HepG2 (cell line): ENCODE results near the gene C11orf54. TPM values are rescaled to one million over a fixed set of nuclear protein-coding genes. Genes with fewer than 3 reads are reported as not detected.

Experiments used
- ATAC-seq: fragments of 200-7000 bp; cut with Tn5 transposase; 3 replicates; pipeline ENCODE4 v1.9.1; 2020; ENCODE audit warnings: mild to moderate bottlenecking, moderate library complexity
- BruUV-seq: library from RNA; stranded (reverse); fragments of 400-500 nt; replicated peaks from 2 replicates; lab custom pipeline; 2021; lab: Mats Ljungman, UMichigan
- CTCF ChIA-PET: fragments of 300-600 bp; formaldehyde crosslinking; extraction: SDS; loops from one replicate; lab custom pipeline; 2021; ENCODE audit warnings: low total read pairs, inconsistent platforms, low intra/inter-chr PET ratio; lab: Yijun Ruan, JAX
- POLR2A ChIA-PET: fragments of 350-600 bp; sonication (Branson Sonifier 250); formaldehyde crosslinking; loops from one replicate; lab custom pipeline; 2020; ENCODE audit warnings: antibody characterized with exemption, inconsistent platforms; lab: Yijun Ruan, JAX
- DNase-seq: peaks from one replicate; pipeline ENCODE4 v3.0.0-alpha.2; 2015; ENCODE audit warnings: low spot score
- FAIRE-seq: peaks from 3 replicates; lab custom pipeline; 2011; peaks lifted over from hg19 to GRCh38; lab: Jason Lieb, UNC
- H2AFZ ChIP-seq: one replicate; pipeline ENCODE4 v1.6.1; 2011; ENCODE audit warnings: low read length, inconsistent platforms
- H3K27ac ChIP-seq: fragments of 300-600 bp; 3 replicates; pipeline ENCODE4 v1.8.0; 2011; ENCODE audit warnings: mixed run types, mild to moderate bottlenecking, mixed read lengths, low read length, inconsistent platforms; ENCODE audit not compliant: insufficient read depth; ENCODE audit errors: extremely low read length
- H3K27me3 ChIP-seq, 2 experiments: fragments of 200-600 bp in 1 of 2; 2 replicates in 1 of 2; 3 replicates in 1 of 2; pipeline versions ENCODE4 v1.6.0 to v1.8.0; 2011; ENCODE audit warnings: low read length in 2 of 2, mild to moderate bottlenecking in 2 of 2, moderate library complexity in 2 of 2, inconsistent platforms in 1 of 2; ENCODE audit not compliant: insufficient read depth in 2 of 2, control insufficient read depth in 1 of 2
- H3K36me3 ChIP-seq, 2 experiments: fragments of 200-600 bp in 1 of 2; replicated peaks in 1 of 2; 2 replicates in 1 of 2; 3 replicates in 1 of 2; pipeline versions ENCODE4 v1.5.1 to v1.8.0; 2011; ENCODE audit warnings: low read length in 2 of 2, inconsistent platforms in 1 of 2; ENCODE audit not compliant: insufficient read depth in 2 of 2, control insufficient read depth in 1 of 2
- H3K4me1 ChIP-seq: 2 replicates; pipeline ENCODE4 v1.5.1; 2012; ENCODE audit warnings: low read length, inconsistent platforms; ENCODE audit not compliant: insufficient read depth
- H3K4me2 ChIP-seq: 2 replicates; pipeline ENCODE4 v1.6.0; 2011; ENCODE audit warnings: low read depth, low read length, inconsistent platforms
- H3K4me3 ChIP-seq, 3 experiments: fragments of 200-600 bp in 1 of 3; sonication (generic), shearing (Covaris generic) in 1 of 3; replicated peaks in 1 of 3; 2 replicates each; pipeline ENCODE4 v1.5.1; 2011 to 2016; ENCODE audit warnings: low read length in 3 of 3, inconsistent platforms in 2 of 3, low read depth in 2 of 3, mild to moderate bottlenecking in 2 of 3, control low read depth in 1 of 3, mixed read lengths in 1 of 3; ENCODE audit not compliant: insufficient read depth in 1 of 3
- H3K79me2 ChIP-seq: one replicate; pipeline ENCODE4 v1.6.1; 2011; ENCODE audit warnings: low read length, inconsistent platforms; ENCODE audit not compliant: insufficient read depth
- H3K9ac ChIP-seq: 2 replicates; pipeline ENCODE4 v1.6.0; 2011; ENCODE audit warnings: mild to moderate bottlenecking, low read depth, low read length, inconsistent platforms; ENCODE audit not compliant: insufficient read depth
- H3K9me3 ChIP-seq: 2 replicates; pipeline ENCODE4 v1.5.1; 2012; ENCODE audit warnings: mild to moderate bottlenecking, low read length
- H4K20me1 ChIP-seq: 2 replicates; pipeline ENCODE4 v1.6.0; 2011; ENCODE audit warnings: inconsistent platforms, mild to moderate bottlenecking, low read length, moderate library complexity; ENCODE audit not compliant: insufficient read depth
- ATF4 ChIP-seq, 2 experiments: fragments of 450-650 bp in 1 of 2; sonication (generic) in 1 of 2; formaldehyde crosslinking; IDR thresholded peaks; 2 replicates each; pipeline versions ENCODE4 v1.5.0 to v1.8.0; 2020 to 2022; ENCODE audit warnings: mild to moderate bottlenecking in 1 of 2, missing genetic modification reagents in 1 of 2
- ATRX ChIP-seq: sonication (generic); formaldehyde crosslinking; IDR thresholded peaks from 2 replicates; pipeline ENCODE4 v1.4.0; 2020; ENCODE audit warnings: missing genetic modification reagents, borderline replicate concordance
- CEBPB ChIP-seq: IDR thresholded peaks from 2 replicates; pipeline ENCODE4 v1.6.1; 2011; ENCODE audit warnings: low read depth, low read length, improper control_type of control experiment, borderline replicate concordance
- CENPX ChIP-seq: sonication (generic); formaldehyde crosslinking; IDR thresholded peaks from 2 replicates; pipeline ENCODE4 v1.9.0; 2021; ENCODE audit warnings: mild to moderate bottlenecking, missing genetic modification reagents, moderate library complexity
- DNMT3B ChIP-seq: conservative IDR thresholded peaks from 2 replicates; pipeline ENCODE4 v1.6.1; 2016; ENCODE audit warnings: missing biosample characterization, control low read depth
- FOXA3 ChIP-seq: IDR thresholded peaks from 2 replicates; pipeline ENCODE4 v1.6.1; 2016; ENCODE audit warnings: missing genetic modification reagents, missing compliant biosample characterization
- HDAC1 ChIP-seq: sonication (generic); formaldehyde crosslinking; IDR thresholded peaks from 2 replicates; pipeline ENCODE4 v1.5.1; 2020; ENCODE audit warnings: mild to moderate bottlenecking, missing genetic modification reagents
- MEF2D ChIP-seq: sonication (generic); formaldehyde crosslinking; IDR thresholded peaks from 2 replicates; pipeline ENCODE4 v1.5.1; 2020; ENCODE audit warnings: mild to moderate bottlenecking, missing genetic modification reagents
- MXD4 ChIP-seq: IDR thresholded peaks from 2 replicates; pipeline ENCODE4 v1.6.1; 2016; ENCODE audit warnings: mild to moderate bottlenecking, missing biosample characterization, missing genetic modification reagents
- POGK ChIP-seq: sonication (generic); formaldehyde crosslinking; conservative IDR thresholded peaks from 2 replicates; pipeline ENCODE4 v1.8.0; 2022; ENCODE audit warnings: mild to moderate bottlenecking, moderate library complexity, missing genetic modification reagents
- SETDB1 ChIP-seq: sonication (generic); formaldehyde crosslinking; IDR thresholded peaks from 2 replicates; pipeline ENCODE4 v1.5.1; 2020; ENCODE audit warnings: missing genetic modification reagents, mild to moderate bottlenecking, borderline replicate concordance
- SRF ChIP-seq: IDR thresholded peaks from 2 replicates; pipeline ENCODE4 v1.6.1; 2011; ENCODE audit warnings: mild to moderate bottlenecking, low read depth, low read length, moderate library complexity
- ZBTB42 ChIP-seq: sonication (generic); formaldehyde crosslinking; IDR thresholded peaks from 2 replicates; pipeline ENCODE4 v1.5.0; 2020; ENCODE audit warnings: mild to moderate bottlenecking, missing genetic modification reagents
- ZBTB44 ChIP-seq: sonication (generic); formaldehyde crosslinking; IDR thresholded peaks from 2 replicates; pipeline ENCODE4 v1.4.0; 2020; ENCODE audit warnings: missing genetic modification reagents
- ZNF431 ChIP-seq: sonication (generic); formaldehyde crosslinking; IDR thresholded peaks from 2 replicates; pipeline ENCODE4 v1.9.0; 2022; ENCODE audit warnings: missing genetic modification reagents, low read depth, mild to moderate bottlenecking, borderline replicate concordance
- ZNF724P ChIP-seq: sonication (generic); formaldehyde crosslinking; IDR thresholded peaks from 2 replicates; pipeline ENCODE4 v1.8.0; 2022; ENCODE audit warnings: missing genetic modification reagents, borderline replicate concordance
- ZSCAN12 ChIP-seq: sonication (generic); formaldehyde crosslinking; IDR thresholded peaks from 2 replicates; pipeline ENCODE4 v1.9.0; 2021; ENCODE audit warnings: mild to moderate bottlenecking, missing genetic modification reagents
- WGBS: methylation state at CpG from one replicate; pipeline ENCODE4 v1.1.6; 2017; ENCODE audit warnings: low lambda C conversion rate; 5-methylcytosine and 5-hydroxymethylcytosine counted together
- in situ Hi-C: cut with HindIII; loops from 2 replicates; pipeline ENCODE4 v1.10.0; 2017; ENCODE audit warnings: low pct_unique_long_range_greater_than_20kb; ENCODE audit not compliant: extremely low pct_ligation_motif_present
- intact Hi-C: fragments of 100-400 bp; cut with micrococcal nuclease; formaldehyde crosslinking; loops from one replicate; pipeline ENCODE4 v1.10.0; 2022; ENCODE audit not compliant: unreplicated experiment
- polyA plus RNA-seq, 8 experiments: library from polyadenylated mRNA; depleted of rRNA in 3 of 8; stranded (reverse) in 7 of 8; unstranded in 1 of 8; fragments of >200 nt; fragmentation: Illumina TruSeq in 4 of 8; extraction: Trizol in 4 of 8; gene quantifications; 2 replicates each; pipeline versions ENCODE4 v1.2.1 to v1.2.3, GENCODE V29; 2011 to 2016; ENCODE audit warnings: low read depth in 4 of 8, missing spikeins in 1 of 8, mixed read lengths in 1 of 8; ENCODE audit not compliant: insufficient read depth in 1 of 8
- total RNA-seq, 5 experiments: library from RNA; depleted of rRNA; stranded (reverse); fragments of >200 nt; fragmentation: Illumina TruSeq; extraction: Trizol; gene quantifications; 2 replicates each; pipeline ENCODE4 v1.2.3, GENCODE V29; 2016; ENCODE audit warnings: low read depth in 1 of 5
- TF ChIP-seq, protein P1 (sequence below): IDR thresholded peaks from 2 replicates; pipeline ENCODE4 v1.6.1; 2016; ENCODE audit warnings: missing compliant biosample characterization, missing genetic modification reagents, borderline replicate concordance
- TF ChIP-seq, protein P2 (sequence below): IDR thresholded peaks from 2 replicates; pipeline ENCODE4 v1.6.1; 2016; ENCODE audit warnings: mild to moderate bottlenecking, missing biosample characterization, missing genetic modification reagents

C11orf54 gene
- total and polyA plus RNA-seq, 2 of the 13 experiments (the other 11 are each of a cell fraction or from before 2014, with no cell fraction given): 42.7 to 50.1 TPM

- ATAC-seq (no peak), FAIRE-seq (no peak), DNase-seq (no peak)
- H3K9ac ChIP-seq: peak overlapping the region; percentile 100
- ChIA-PET CTCF (no interaction called here), POLR2A (interaction anchor here (1.1 to 1.9 kb wide), 3 partner anchors 8 to 13 kb away, joined by 3 to 6 read pairs (median 4); no protein-coding TSS in a partner anchor)
- H4K20me1 ChIP-seq: peaks cover 61% of the 10 kb centered on the region
- H3K4me2 ChIP-seq: peak overlapping the region; percentile 93
- peaks cover 13 to 53% of the 10 kb centered on the region in 2 experiments for H3K36me3 ChIP-seq
- in situ Hi-C loops: no loop called here
- peak overlapping the region; percentile 79 to 90 (median 85) for H3K4me3 ChIP-seq
- peaks cover 66% of the 10 kb centered on the region for H3K4me1 ChIP-seq
- H3K27me3 ChIP-seq: peaks cover 0 to 2% of the 10 kb centered on the region in 2 experiments; a peak in 2 of 5 replicates
- intact Hi-C loops: no loop called here
- 9% methylated on average over 6 of the region's 6 CpGs for WGBS
- H3K79me2 ChIP-seq: peaks cover 92% of the 10 kb centered on the region
- H3K9me3 ChIP-seq: no peaks in the 10 kb centered on the region
- no TSS peak for BruUV-seq
- no peak overlapping the region for H2AFZ ChIP-seq
- H3K27ac ChIP-seq: peak overlapping the region; percentile 26
- TF ChIP-seq ATF4 (CRISPR knock-in tag; IDR thresholded peaks at IDR 0.05) (no peak), SETDB1 (CRISPR knock-in tag) (no peak), ATRX (CRISPR knock-in tag) (no peak), ZNF724P (no peak), ZSCAN12 (CRISPR knock-in tag) (no peak), FOXA3 (CRISPR knock-in tag) (no peak), POGK (CRISPR knock-in tag) (no peak), CEBPB (no peak), DNMT3B (CRISPR knock-in tag) (no peak), ZBTB42 (no peak), ZNF431 (CRISPR knock-in tag) (no peak), MEF2D (CRISPR knock-in tag) (no peak), MXD4 (no peak), HDAC1 (CRISPR knock-in tag) (no peak), ZBTB44 (CRISPR knock-in tag) (no peak), SRF (no peak), CENPX (CRISPR knock-in tag) (no peak)
- TF ChIP-seq, protein P1, sequence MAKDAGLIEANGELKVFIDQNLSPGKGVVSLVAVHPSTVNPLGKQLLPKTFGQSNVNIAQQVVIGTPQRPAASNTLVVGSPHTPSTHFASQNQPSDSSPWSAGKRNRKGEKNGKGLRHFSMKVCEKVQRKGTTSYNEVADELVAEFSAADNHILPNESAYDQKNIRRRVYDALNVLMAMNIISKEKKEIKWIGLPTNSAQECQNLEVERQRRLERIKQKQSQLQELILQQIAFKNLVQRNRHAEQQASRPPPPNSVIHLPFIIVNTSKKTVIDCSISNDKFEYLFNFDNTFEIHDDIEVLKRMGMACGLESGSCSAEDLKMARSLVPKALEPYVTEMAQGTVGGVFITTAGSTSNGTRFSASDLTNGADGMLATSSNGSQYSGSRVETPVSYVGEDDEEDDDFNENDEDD (CRISPR knock-in tag): no peak
- TF ChIP-seq, protein P2, sequence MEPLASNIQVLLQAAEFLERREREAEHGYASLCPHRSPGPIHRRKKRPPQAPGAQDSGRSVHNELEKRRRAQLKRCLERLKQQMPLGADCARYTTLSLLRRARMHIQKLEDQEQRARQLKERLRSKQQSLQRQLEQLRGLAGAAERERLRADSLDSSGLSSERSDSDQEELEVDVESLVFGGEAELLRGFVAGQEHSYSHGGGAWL (CRISPR knock-in tag): no peak
Measured at GRCh38 chr11:93738647-93739081, 2.8 kb upstream of the C11orf54 start.
